ENCODE results near the gene NRXN3. TPM values are rescaled to one million over a fixed set of nuclear protein-coding genes. Genes with fewer than 3 reads are reported as not detected.

NRXN3 gene
- total RNA-seq, 2 experiments from 2014 or later = not detected

DNA sequence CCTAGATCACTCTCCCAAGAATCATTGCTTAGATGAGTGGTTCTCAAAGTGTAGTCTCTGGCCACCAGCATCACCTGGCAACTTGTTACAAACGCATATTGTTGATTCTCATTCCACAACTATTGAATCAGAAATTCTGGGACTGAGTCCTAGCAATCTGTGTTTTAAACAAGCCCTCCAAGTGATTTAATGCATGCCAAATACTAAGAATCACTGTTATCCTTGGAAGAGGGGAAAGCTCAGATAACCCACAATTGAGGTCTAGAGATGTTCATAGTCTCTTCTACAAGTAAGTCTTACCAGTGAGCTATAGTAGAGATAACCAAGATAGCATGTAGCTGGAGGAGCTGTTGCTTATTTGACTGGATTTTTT is 1374.5 kb downstream of the NRXN3 start:
- DNase-seq (ENCODE audit: low spot score) = no peak
- ChIA-PET POLR2A (interaction anchor here (0.7 kb wide), 1 partner anchor 1232 kb away, joined by 3 read pairs; no protein-coding TSS in a partner anchor), CTCF (ENCODE audit: unreplicated experiment) (no interaction called here)
- TF ChIP-seq EZH2phosphoT487 (IDR thresholded peaks at IDR 0.05; ENCODE audit: borderline replicate concordance, low read depth, low read length) = no peak
- TF ChIP-seq, protein P1, sequence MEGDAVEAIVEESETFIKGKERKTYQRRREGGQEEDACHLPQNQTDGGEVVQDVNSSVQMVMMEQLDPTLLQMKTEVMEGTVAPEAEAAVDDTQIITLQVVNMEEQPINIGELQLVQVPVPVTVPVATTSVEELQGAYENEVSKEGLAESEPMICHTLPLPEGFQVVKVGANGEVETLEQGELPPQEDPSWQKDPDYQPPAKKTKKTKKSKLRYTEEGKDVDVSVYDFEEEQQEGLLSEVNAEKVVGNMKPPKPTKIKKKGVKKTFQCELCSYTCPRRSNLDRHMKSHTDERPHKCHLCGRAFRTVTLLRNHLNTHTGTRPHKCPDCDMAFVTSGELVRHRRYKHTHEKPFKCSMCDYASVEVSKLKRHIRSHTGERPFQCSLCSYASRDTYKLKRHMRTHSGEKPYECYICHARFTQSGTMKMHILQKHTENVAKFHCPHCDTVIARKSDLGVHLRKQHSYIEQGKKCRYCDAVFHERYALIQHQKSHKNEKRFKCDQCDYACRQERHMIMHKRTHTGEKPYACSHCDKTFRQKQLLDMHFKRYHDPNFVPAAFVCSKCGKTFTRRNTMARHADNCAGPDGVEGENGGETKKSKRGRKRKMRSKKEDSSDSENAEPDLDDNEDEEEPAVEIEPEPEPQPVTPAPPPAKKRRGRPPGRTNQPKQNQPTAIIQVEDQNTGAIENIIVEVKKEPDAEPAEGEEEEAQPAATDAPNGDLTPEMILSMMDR (conservative IDR thresholded peaks at IDR 0.05; ENCODE audit: low read length) = no peak
- Histone ChIP-seq H3K9me2 (ENCODE audit: insufficient read depth, low read length) (no peaks in the 10 kb centered on the region), H3K9me3 (ENCODE audit: low read length) (no peaks in the 10 kb centered on the region), H3K36me3 (ENCODE audit: insufficient read depth, low read length) (no peaks in the 10 kb centered on the region), H4K20me1 (ENCODE audit: insufficient read depth, low read length) (no peaks in the 10 kb centered on the region), H3K4me1 (ENCODE audit: insufficient read depth, low read length, poor library complexity, severe bottlenecking) (no peaks in the 10 kb centered on the region), H2AFZ (ENCODE audit: low read length) (no peak overlapping the region), H3K4me3 (ENCODE audit: low read depth, low read length, poor library complexity, severe bottlenecking) (no peak overlapping the region), H3K4me2 (ENCODE audit: low read length) (no peak overlapping the region), H3K79me2 (ENCODE audit: insufficient read depth, low read depth, low read length) (no peaks in the 10 kb centered on the region), H3K27ac (ENCODE audit: low read depth, low read length, poor library complexity, severe bottlenecking) (no peak overlapping the region)
- intact Hi-C loops (cut with micrococcal nuclease; ENCODE audit: unreplicated experiment) = no loop called here
- BruUV-seq (replicated peaks) = no TSS peak

DNA sequence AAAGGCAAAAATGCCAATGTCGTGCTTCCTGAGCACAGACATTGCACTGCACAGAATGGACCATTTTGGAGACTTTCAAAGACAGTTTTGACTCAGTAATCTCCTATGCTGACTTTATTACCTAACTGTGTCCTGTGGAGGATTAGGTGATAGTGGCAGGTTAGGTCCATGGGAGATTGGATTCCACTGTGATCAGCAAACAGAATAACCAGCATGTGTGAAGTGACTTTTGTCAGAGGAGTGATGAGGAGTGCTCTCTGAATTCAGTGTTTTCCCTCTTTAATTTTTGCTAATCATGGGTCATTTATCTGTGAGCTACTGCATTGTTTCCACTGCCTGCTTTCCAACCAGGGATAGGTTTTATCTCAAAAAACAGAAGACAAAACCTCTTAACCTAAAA is 1378.7 kb downstream of the NRXN3 start:
- POLR2A ChIA-PET = interaction anchor here (0.7 kb wide), 1 partner anchor 13 kb away, joined by 4 read pairs; no protein-coding TSS in a partner anchor
- no TSS peak for BruUV-seq (replicated peaks)
- no peak for DNase-seq (ENCODE audit: low spot score)
- Histone ChIP-seq H3K9me3 (ENCODE audit: low read length) (no peaks in the 10 kb centered on the region), H3K4me3 (ENCODE audit: low read depth, low read length, poor library complexity, severe bottlenecking) (no peak overlapping the region), H2AFZ (ENCODE audit: low read length) (no peak overlapping the region), H4K20me1 (ENCODE audit: insufficient read depth, low read length) (no peaks in the 10 kb centered on the region), H3K79me2 (ENCODE audit: insufficient read depth, low read depth, low read length) (no peaks in the 10 kb centered on the region), H3K9me2 (ENCODE audit: insufficient read depth, low read length) (no peaks in the 10 kb centered on the region), H3K27ac (ENCODE audit: low read depth, low read length, poor library complexity, severe bottlenecking) (no peak overlapping the region), H3K4me2 (ENCODE audit: low read length) (no peak overlapping the region), H3K4me1 (ENCODE audit: insufficient read depth, low read length, poor library complexity, severe bottlenecking) (no peaks in the 10 kb centered on the region), H3K36me3 (ENCODE audit: insufficient read depth, low read length) (no peaks in the 10 kb centered on the region)
- CTCF ChIA-PET (ENCODE audit: unreplicated experiment) = no interaction called here
- TF ChIP-seq EZH2phosphoT487 (IDR thresholded peaks at IDR 0.05; ENCODE audit: borderline replicate concordance, low read depth, low read length) = no peak
- TF ChIP-seq, protein P1 (conservative IDR thresholded peaks at IDR 0.05; ENCODE audit: low read length) = no peak
- intact Hi-C loops (cut with micrococcal nuclease; ENCODE audit: unreplicated experiment) = no loop called here

DNA sequence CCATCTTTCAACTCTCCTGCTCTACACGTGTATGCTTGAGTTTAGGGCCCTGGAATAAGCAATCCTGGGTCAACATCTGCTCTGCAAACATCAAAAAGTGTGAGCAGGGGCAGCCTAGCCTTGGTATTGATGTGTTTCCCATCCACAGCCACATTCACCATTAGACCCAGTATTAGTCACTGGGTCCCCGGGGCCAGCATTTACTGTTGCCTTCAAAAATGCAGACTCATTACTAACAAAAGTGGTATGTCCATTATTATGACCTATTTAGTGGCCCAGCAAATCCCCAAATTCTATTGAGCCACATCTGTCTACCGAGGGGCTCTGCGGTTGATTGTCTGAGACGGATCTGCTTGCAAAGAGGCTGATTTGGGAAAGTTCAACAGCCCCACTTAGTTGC is 1379.3 kb downstream of the NRXN3 start:
- Histone ChIP-seq H3K9me3 (ENCODE audit: low read length) (no peaks in the 10 kb centered on the region), H3K4me3 (ENCODE audit: low read depth, low read length, poor library complexity, severe bottlenecking) (no peak overlapping the region), H3K4me2 (ENCODE audit: low read length) (no peak overlapping the region), H3K79me2 (ENCODE audit: insufficient read depth, low read depth, low read length) (no peaks in the 10 kb centered on the region), H2AFZ (ENCODE audit: low read length) (no peak overlapping the region), H3K4me1 (ENCODE audit: insufficient read depth, low read length, poor library complexity, severe bottlenecking) (no peaks in the 10 kb centered on the region), H3K36me3 (ENCODE audit: insufficient read depth, low read length) (no peaks in the 10 kb centered on the region), H3K27ac (ENCODE audit: low read depth, low read length, poor library complexity, severe bottlenecking) (no peak overlapping the region), H4K20me1 (ENCODE audit: insufficient read depth, low read length) (no peaks in the 10 kb centered on the region), H3K9me2 (ENCODE audit: insufficient read depth, low read length) (no peaks in the 10 kb centered on the region)
- TF ChIP-seq, protein P1 (conservative IDR thresholded peaks at IDR 0.05; ENCODE audit: low read length) = no peak
- no peak for TF ChIP-seq EZH2phosphoT487 (IDR thresholded peaks at IDR 0.05; ENCODE audit: borderline replicate concordance, low read depth, low read length)
- no TSS peak for BruUV-seq (replicated peaks)
- no peak for DNase-seq (ENCODE audit: low spot score)
- intact Hi-C loops (cut with micrococcal nuclease; ENCODE audit: unreplicated experiment) = no loop called here
- ChIA-PET POLR2A (interaction anchor here (0.7 kb wide), 1 partner anchor 12 kb away, joined by 4 read pairs; no protein-coding TSS in a partner anchor), CTCF (ENCODE audit: unreplicated experiment) (no interaction called here)
